GM12878 (cell line): ENCODE measurements around the gene PDSS2. TPM values are rescaled to one million over a fixed set of nuclear protein-coding genes. Genes with fewer than 3 reads are reported as not detected.

Source experiments
- ATAC-seq: fragments of 200-7000 bp; cut with Tn5 transposase; 3 replicates; pipeline ENCODE4 v1.9.1; 2020; ENCODE audit warnings: mild to moderate bottlenecking, moderate library complexity
- BruUV-seq: library from RNA; stranded (reverse); fragments of 400-500 nt; replicated peaks from 2 replicates; lab custom pipeline; 2021; lab: Mats Ljungman, UMichigan
- CTCF ChIA-PET: fragments of 300-600 bp; sonication (Branson Sonifier 250); formaldehyde crosslinking; extraction: SDS; loops from one replicate; lab custom pipeline; 2021; ENCODE audit warnings: inconsistent platforms; lab: Yijun Ruan, JAX
- POLR2A ChIA-PET: fragments of 350-600 bp; formaldehyde crosslinking; extraction: SDS; loops from one replicate; lab custom pipeline; 2021; ENCODE audit warnings: inconsistent platforms; lab: Charles Lee
- RAD21 ChIA-PET: fragments of 300-600 bp; sonication (Branson Sonifier 250); formaldehyde crosslinking; loops from one replicate; lab custom pipeline; 2023; ENCODE audit warnings: antibody characterized with exemption; ENCODE audit not compliant: unreplicated experiment; lab: Charles Lee
- SMC1A ChIA-PET: fragments of 300-600 bp; sonication (Branson Sonifier 250); formaldehyde crosslinking; loops from one replicate; lab custom pipeline; 2023; ENCODE audit not compliant: unreplicated experiment, uncharacterized antibody; lab: Charles Lee
- DNase-seq: peaks from one replicate; pipeline ENCODE4 v3.0.0-alpha.2; 2011; ENCODE audit warnings: low read depth, low spot score
- FAIRE-seq: peaks from 3 replicates; lab custom pipeline; 2011; peaks lifted over from hg19 to GRCh38; lab: Jason Lieb, UNC
- H2AFZ ChIP-seq: 2 replicates; pipeline ENCODE4 v1.6.0; 2011; ENCODE audit warnings: low read depth, low read length, control low read depth; ENCODE audit not compliant: control insufficient read depth
- H3K27ac ChIP-seq: 2 replicates; pipeline ENCODE4 v1.5.1; 2011; ENCODE audit warnings: control low read depth; ENCODE audit not compliant: control insufficient read depth, insufficient read depth
- H3K27me3 ChIP-seq, 2 experiments: replicated peaks in 1 of 2; 2 replicates each; pipeline versions ENCODE4 v1.6.0 to v1.6.1; 2011; ENCODE audit warnings: low read length in 1 of 2; ENCODE audit not compliant: control insufficient read depth in 2 of 2, insufficient read depth in 2 of 2
- H3K36me3 ChIP-seq, 2 experiments: 2 replicates each; pipeline ENCODE4 v1.5.1; 2011; ENCODE audit warnings: low read length in 1 of 2; ENCODE audit not compliant: control insufficient read depth in 2 of 2, insufficient read depth in 2 of 2
- H3K4me1 ChIP-seq: 2 replicates; pipeline ENCODE4 v1.6.1; 2011; ENCODE audit warnings: mild to moderate bottlenecking, low read length, moderate library complexity, mixed read lengths; ENCODE audit not compliant: control insufficient read depth, insufficient read depth
- H3K4me2 ChIP-seq: 2 replicates; pipeline ENCODE4 v1.6.0; 2011; ENCODE audit warnings: control low read depth; ENCODE audit not compliant: control insufficient read depth, insufficient read depth
- H3K4me3 ChIP-seq: fragments of 200-600 bp; sonication (generic); 2 replicates; pipeline ENCODE4 v1.5.1; 2016
- H3K79me2 ChIP-seq: 2 replicates; pipeline ENCODE4 v1.6.0; 2011; ENCODE audit warnings: low read length; ENCODE audit not compliant: control insufficient read depth, insufficient read depth
- H3K9ac ChIP-seq: 2 replicates; pipeline ENCODE4 v1.8.0; 2011; ENCODE audit warnings: low read length, control low read depth, mixed read lengths; ENCODE audit not compliant: control insufficient read depth, insufficient read depth
- H3K9me3 ChIP-seq: replicated peaks from 3 replicates; pipeline ENCODE4 v1.5.1; 2011; ENCODE audit warnings: mild to moderate bottlenecking, low read length; ENCODE audit not compliant: control insufficient read depth, insufficient read depth
- H4K20me1 ChIP-seq: 2 replicates; pipeline ENCODE4 v1.6.0; 2011; ENCODE audit not compliant: control insufficient read depth, insufficient read depth
- BACH1 ChIP-seq: fragments of 450-650 bp; IDR thresholded peaks from 2 replicates; pipeline ENCODE4 v1.6.1; 2017; ENCODE audit warnings: mild to moderate bottlenecking, borderline replicate concordance
- CBFB ChIP-seq: IDR thresholded peaks from 2 replicates; pipeline ENCODE4 v1.6.1; 2016; ENCODE audit warnings: antibody characterized with exemption, low read depth
- HDAC2 ChIP-seq: fragments of 200-600 bp; sonication (generic); IDR thresholded peaks from 2 replicates; pipeline ENCODE4 v1.6.1; 2017
- HSF1 ChIP-seq: fragments of 150-350 bp; IDR thresholded peaks from 2 replicates; pipeline ENCODE4 v1.6.1; 2014; ENCODE audit warnings: mild to moderate bottlenecking, low read depth, low read length
- MEF2A ChIP-seq: IDR thresholded peaks from 2 replicates; pipeline ENCODE4 v1.6.1; 2011; ENCODE audit warnings: low read depth, mild to moderate bottlenecking, low read length, moderate library complexity; ENCODE audit not compliant: insufficient read depth
- PAX5 ChIP-seq: IDR thresholded peaks from 2 replicates; pipeline ENCODE4 v1.6.1; 2011; ENCODE audit warnings: low read depth, low read length, borderline replicate concordance
- SIN3A ChIP-seq: IDR thresholded peaks from 2 replicates; pipeline ENCODE4 v1.6.1; 2012; ENCODE audit warnings: low read depth, low read length, improper control_type of control experiment
- YBX1 ChIP-seq: fragments of 450-650 bp; IDR thresholded peaks from 2 replicates; pipeline ENCODE4 v1.6.1; 2016; ENCODE audit warnings: antibody characterized with exemption
- ZBTB11 ChIP-seq: fragments of 450-650 bp; formaldehyde crosslinking; IDR thresholded peaks from 2 replicates; pipeline ENCODE4 v1.5.0; 2022; ENCODE audit warnings: mild to moderate bottlenecking, missing genetic modification characterization
- ZBTB40 ChIP-seq: fragments of 450-650 bp; IDR thresholded peaks from 2 replicates; pipeline ENCODE4 v1.6.1; 2016; ENCODE audit warnings: mild to moderate bottlenecking, moderate library complexity, borderline replicate concordance
- ZNF24 ChIP-seq: fragments of 450-650 bp; IDR thresholded peaks from 2 replicates; pipeline ENCODE4 v1.6.1; 2017; ENCODE audit warnings: antibody characterized with exemption, mild to moderate bottlenecking
- ZSCAN29 ChIP-seq: fragments of 450-650 bp; IDR thresholded peaks from 2 replicates; pipeline ENCODE4 v1.6.1; 2017; ENCODE audit warnings: mild to moderate bottlenecking, moderate library complexity
- WGBS: methylation state at CpG from one replicate; pipeline ENCODE4 v1.1.6; 2016; ENCODE audit warnings: low lambda C conversion rate; ENCODE audit not compliant: insufficient replicate concordance, insufficient coverage; ENCODE audit errors: missing lambda C conversion rate; 5-methylcytosine and 5-hydroxymethylcytosine counted together
- in situ Hi-C: fragments of 300-500 bp; cut with MboI; formaldehyde crosslinking; loops from 9 replicates; pipeline ENCODE4 v1.14.3; 2018; ENCODE audit warnings: mixed read lengths
- intact Hi-C: fragments of 100-400 bp; cut with micrococcal nuclease; formaldehyde crosslinking; loops from one replicate; pipeline ENCODE4 v1.14.2; 2022; ENCODE audit not compliant: unreplicated experiment
- polyA plus RNA-seq, 11 experiments: library from polyadenylated mRNA; depleted of rRNA in 4 of 11; unstranded in 6 of 11; stranded (reverse) in 5 of 11; fragments of >200 nt; fragmentation: Nextera tagmentation in 4 of 11; fragmentation: Illumina TruSeq in 1 of 11; extraction: Ambion mirVana in 4 of 11; extraction: Trizol in 1 of 11; gene quantifications; 1 replicate in 1 of 11; 2 replicates in 10 of 11; pipeline versions ENCODE4 v1.2.1 to v1.2.3, GENCODE V29; 2011 to 2016; ENCODE audit warnings: inconsistent platforms in 2 of 11, missing spikeins in 2 of 11, low read depth in 1 of 11
- total RNA-seq, 4 experiments: library from RNA; depleted of rRNA in 3 of 4; stranded (reverse); fragments of >200 nt in 3 of 4; fragmentation: Illumina TruSeq in 1 of 4; extraction: Trizol in 1 of 4; gene quantifications; 2 replicates each; pipeline versions ENCODE4 v1.2.1 to v1.2.3, GENCODE V29; 2013 to 2021

The PDSS2 gene
- total and polyA plus RNA-seq, 10 of the 15 experiments (the other 5 are each of a cell fraction or from before 2014, with no cell fraction given) = 7.7 to 15.5 (median 9.6) TPM

GRCh38 chr6:107444277-107444676 is 15.1 kb downstream of the PDSS2 start (continued):
- no peak for TF ChIP-seq BACH1

GRCh38 chr6:107443608-107444267 is 15.6 kb downstream of the PDSS2 start:
- H3K4me1 ChIP-seq = no peaks in the 10 kb centered on the region
- H3K36me3 ChIP-seq = 0 out of 4 replicates have a peak, but pooled peaks cover 0 to 2% of the 10 kb centered on the region in 2 experiments
- no peak overlapping the region for H3K27ac ChIP-seq
- POLR2A ChIA-PET = no interaction called here
- DNase-seq (no peak), FAIRE-seq (no peak), ATAC-seq (no peak)
- H3K9ac ChIP-seq = no peak overlapping the region
- H3K27me3 ChIP-seq = no peaks in the 10 kb centered on the region
- RAD21 ChIA-PET = no interaction called here
- no peak overlapping the region for H3K4me2 ChIP-seq
- H3K4me3 ChIP-seq = no peak overlapping the region
- H2AFZ ChIP-seq = no peak overlapping the region
- SMC1A ChIA-PET = no interaction called here
- 92% methylated on average over 7 of the region's 7 CpGs for WGBS
- BruUV-seq = no TSS peak
- H4K20me1 ChIP-seq = no peaks in the 10 kb centered on the region
- CTCF ChIA-PET = interaction anchor here (0.6 kb wide), 1 partner anchor 985 kb away, joined by 3 read pairs; no protein-coding TSS in a partner anchor
- H3K79me2 ChIP-seq = no peaks in the 10 kb centered on the region
- TF ChIP-seq MEF2A (no peak), PAX5 (no peak), ZBTB11 (CRISPR knock-in tag) (no peak), CBFB (no peak), HDAC2 (no peak), ZNF24 (no peak), SIN3A (no peak), ZSCAN29 (no peak), ZBTB40 (no peak), YBX1 (no peak), HSF1 (no peak)
- H3K9me3 ChIP-seq = peaks cover 9% of the 10 kb centered on the region; the same call in 2 of the 3 replicates
- in situ Hi-C loops = no loop called here
- intact Hi-C loops = loop anchor here (10.0 kb wide), 1 partner anchor 611 kb away; no protein-coding TSS in a partner anchor
